ENCODE results near the gene SEL1L3. TPM values are rescaled to one million over a fixed set of nuclear protein-coding genes. Genes with fewer than 3 reads are reported as not detected.
A peak's percentile ranks its signal among the peaks of the same experiment; 100 is the strongest.

The SEL1L3 gene
- polyA plus RNA-seq, 1 of the 3 experiments (the other 2 are of a cell fraction) = 2.2 TPM

GRCh38 chr4:25703731-25704388, 158.9 kb downstream of the SEL1L3 start (continued):
- TF ChIP-seq FOSL2 (IDR thresholded peaks at IDR 0.05; ENCODE audit: borderline replicate concordance, low read depth) = no peak

- Histone ChIP-seq H3K27me3 (ENCODE audit: insufficient read depth) (no peaks in the 10 kb centered on the region; the same call in 1 of the 2 replicates), H3K27ac (ENCODE audit: low read depth in 2 of 2, low read length in 1 of 2) (no peak overlapping the region), H2AFZ (ENCODE audit: low read depth) (no peak overlapping the region), H3K79me2 (ENCODE audit: insufficient read depth) (no peaks in the 10 kb centered on the region), H3K4me1 (ENCODE audit: control insufficient read depth in 1 of 2, insufficient read depth in 2 of 2, low read depth in 1 of 2, low read length in 1 of 2) (no peaks in the 10 kb centered on the region), H3K9ac (no peak overlapping the region), H3K36me3 (replicated peaks in 1 of 2; ENCODE audit: control insufficient read depth in 1 of 2, insufficient read depth in 2 of 2, low read length in 1 of 2) (no peaks in the 10 kb centered on the region), H3K9me3 (no peaks in the 10 kb centered on the region), H3F3A (replicated peaks; ENCODE audit: insufficient read depth) (no peaks in the 10 kb centered on the region), H3K4me2 (no peak overlapping the region), H3K4me3 (ENCODE audit: low read depth in 2 of 2, low read length in 1 of 2) (no peak overlapping the region), H3K9me2 (no peaks in the 10 kb centered on the region), H4K20me1 (ENCODE audit: insufficient read depth) (no peaks in the 10 kb centered on the region)
- no peak for DNase-seq
- TF ChIP-seq RFX5 (IDR thresholded peaks at IDR 0.05; ENCODE audit: low read length) (no peak), TAF1 (IDR thresholded peaks at IDR 0.05; ENCODE audit: borderline replicate concordance, low read depth, low read length) (no peak), GABPA (IDR thresholded peaks at IDR 0.05; ENCODE audit: low read depth) (no peak)
- TF ChIP-seq, protein P1, sequence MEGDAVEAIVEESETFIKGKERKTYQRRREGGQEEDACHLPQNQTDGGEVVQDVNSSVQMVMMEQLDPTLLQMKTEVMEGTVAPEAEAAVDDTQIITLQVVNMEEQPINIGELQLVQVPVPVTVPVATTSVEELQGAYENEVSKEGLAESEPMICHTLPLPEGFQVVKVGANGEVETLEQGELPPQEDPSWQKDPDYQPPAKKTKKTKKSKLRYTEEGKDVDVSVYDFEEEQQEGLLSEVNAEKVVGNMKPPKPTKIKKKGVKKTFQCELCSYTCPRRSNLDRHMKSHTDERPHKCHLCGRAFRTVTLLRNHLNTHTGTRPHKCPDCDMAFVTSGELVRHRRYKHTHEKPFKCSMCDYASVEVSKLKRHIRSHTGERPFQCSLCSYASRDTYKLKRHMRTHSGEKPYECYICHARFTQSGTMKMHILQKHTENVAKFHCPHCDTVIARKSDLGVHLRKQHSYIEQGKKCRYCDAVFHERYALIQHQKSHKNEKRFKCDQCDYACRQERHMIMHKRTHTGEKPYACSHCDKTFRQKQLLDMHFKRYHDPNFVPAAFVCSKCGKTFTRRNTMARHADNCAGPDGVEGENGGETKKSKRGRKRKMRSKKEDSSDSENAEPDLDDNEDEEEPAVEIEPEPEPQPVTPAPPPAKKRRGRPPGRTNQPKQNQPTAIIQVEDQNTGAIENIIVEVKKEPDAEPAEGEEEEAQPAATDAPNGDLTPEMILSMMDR (IDR thresholded peaks at IDR 0.05) = peak; percentile 11; the same call in 1 of the 2 replicates
- 28% methylated on average over 5 of the region's 5 CpGs for WGBS (ENCODE audit: low lambda C conversion rate)
- POLR2A ChIA-PET = no interaction called here
- CTCF ChIA-PET = no interaction called here
Measured at GRCh38 chr4:25702848-25703247, 159.9 kb downstream of the SEL1L3 start.

DNA sequence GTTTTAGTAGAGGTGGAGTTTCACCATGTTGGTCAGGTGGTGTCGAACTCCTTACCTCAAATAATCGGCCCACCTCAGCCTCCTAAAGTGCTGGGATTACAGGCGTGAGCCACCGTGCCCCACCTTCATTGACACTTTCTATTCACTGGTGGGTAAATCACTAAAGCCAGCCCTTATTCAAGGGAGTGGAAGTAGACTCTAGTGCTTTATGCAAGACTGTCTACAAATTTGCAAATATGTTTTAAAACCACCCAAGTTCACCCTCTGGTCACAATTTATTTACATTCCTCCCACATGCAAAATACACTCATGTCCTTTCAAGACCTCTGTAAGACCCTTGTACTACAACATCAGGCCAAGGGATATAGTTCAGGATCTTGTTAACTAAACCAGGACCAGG, 162.1 kb downstream of the SEL1L3 start:
- Histone ChIP-seq H3K4me1 (ENCODE audit: control insufficient read depth in 1 of 2, insufficient read depth in 2 of 2, low read depth in 1 of 2, low read length in 1 of 2) (no peaks in the 10 kb centered on the region), H4K20me1 (ENCODE audit: insufficient read depth) (no peaks in the 10 kb centered on the region), H3K4me3 (ENCODE audit: low read depth in 2 of 2, low read length in 1 of 2) (no peak overlapping the region), H2AFZ (ENCODE audit: low read depth) (no peak overlapping the region), H3F3A (replicated peaks; ENCODE audit: insufficient read depth) (no peaks in the 10 kb centered on the region), H3K9ac (no peak overlapping the region), H3K4me2 (no peak overlapping the region), H3K36me3 (replicated peaks in 1 of 2; ENCODE audit: control insufficient read depth in 1 of 2, insufficient read depth in 2 of 2, low read length in 1 of 2) (no peaks in the 10 kb centered on the region), H3K9me3 (no peaks in the 10 kb centered on the region), H3K27me3 (ENCODE audit: insufficient read depth) (no peaks in the 10 kb centered on the region; the same call in 1 of the 2 replicates), H3K27ac (ENCODE audit: low read depth in 2 of 2, low read length in 1 of 2) (no peak overlapping the region), H3K9me2 (no peaks in the 10 kb centered on the region), H3K79me2 (ENCODE audit: insufficient read depth) (no peaks in the 10 kb centered on the region)
- no peak for DNase-seq
- ChIA-PET CTCF (no interaction called here), POLR2A (no interaction called here)
- 45% methylated on average over 4 of the region's 4 CpGs for WGBS (ENCODE audit: low lambda C conversion rate)
- no peak for TF ChIP-seq TCF12 (IDR thresholded peaks at IDR 0.05)
- no peak for TF ChIP-seq CHD2 (IDR thresholded peaks at IDR 0.05; ENCODE audit: low read length, partially characterized antibody)
- TF ChIP-seq SMC3 (IDR thresholded peaks at IDR 0.05; ENCODE audit: low read depth, low read length) = no peak
- TF ChIP-seq RCOR1 (IDR thresholded peaks at IDR 0.05; ENCODE audit: low read length) = no peak
- TF ChIP-seq MXI1 (IDR thresholded peaks at IDR 0.05; ENCODE audit: low read depth, low read length) = no peak
- no peak for TF ChIP-seq MAX (IDR thresholded peaks at IDR 0.05; ENCODE audit: low read depth)
- no peak for TF ChIP-seq FOXJ3 (CRISPR knock-in tag; IDR thresholded peaks at IDR 0.05)
- TF ChIP-seq MEF2A (IDR thresholded peaks at IDR 0.05; ENCODE audit: borderline replicate concordance, low read depth) = no peak
- TF ChIP-seq USF1 (IDR thresholded peaks at IDR 0.05; ENCODE audit: borderline replicate concordance, low read depth) = no peak
- TF ChIP-seq FOSL2 (IDR thresholded peaks at IDR 0.05; ENCODE audit: borderline replicate concordance, low read depth) = no peak
- TF ChIP-seq, protein P2, sequence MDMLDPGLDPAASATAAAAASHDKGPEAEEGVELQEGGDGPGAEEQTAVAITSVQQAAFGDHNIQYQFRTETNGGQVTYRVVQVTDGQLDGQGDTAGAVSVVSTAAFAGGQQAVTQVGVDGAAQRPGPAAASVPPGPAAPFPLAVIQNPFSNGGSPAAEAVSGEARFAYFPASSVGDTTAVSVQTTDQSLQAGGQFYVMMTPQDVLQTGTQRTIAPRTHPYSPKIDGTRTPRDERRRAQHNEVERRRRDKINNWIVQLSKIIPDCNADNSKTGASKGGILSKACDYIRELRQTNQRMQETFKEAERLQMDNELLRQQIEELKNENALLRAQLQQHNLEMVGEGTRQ (IDR thresholded peaks at IDR 0.05; ENCODE audit: borderline replicate concordance, low read depth, low read length) = no peak
- no peak for TF ChIP-seq NRF1 (IDR thresholded peaks at IDR 0.05; ENCODE audit: low read depth, low read length)
- TF ChIP-seq ELF1 (IDR thresholded peaks at IDR 0.05) = no peak
